ENCODE results near the gene TTC36.
"Not testable (repeated sequence)": the region's sequence is repeated elsewhere in the genome, so short reads cannot be mapped to it uniquely, and the experiment has no call there.

The TTC36 gene

DNA sequence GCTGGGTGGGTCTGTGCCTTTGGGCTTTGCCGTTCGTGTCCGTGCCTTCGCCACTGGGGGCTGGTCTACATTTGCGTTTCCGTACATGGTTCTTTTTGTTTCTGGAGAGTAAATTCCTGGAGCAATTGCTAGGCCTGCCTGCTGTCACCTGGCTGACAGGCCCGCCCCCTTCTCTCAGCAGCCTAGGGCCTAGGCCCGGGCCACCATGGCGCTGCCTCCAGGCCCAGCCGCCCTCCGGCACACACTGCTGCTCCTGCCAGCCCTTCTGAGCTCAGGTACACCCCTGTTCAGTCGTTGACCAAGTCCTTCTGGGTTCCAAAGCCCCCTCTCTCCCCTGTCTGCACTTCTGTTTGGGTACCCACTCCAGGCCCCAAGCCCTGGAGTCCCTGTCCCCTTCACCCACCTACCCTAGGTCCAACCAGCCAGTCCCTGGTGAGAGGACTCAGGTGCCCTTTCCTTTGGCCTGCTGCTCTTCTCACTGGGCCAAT lies 4.4 kb downstream of the TTC36 start:
- in situ Hi-C loops (cut with HindIII; ENCODE audit: low sequenced_read_pairs) = no loop called here

- in situ Hi-C loops (cut with HindIII; ENCODE audit: low sequenced_read_pairs) = no loop called here
Measured at GRCh38 chr11:118532091-118532490, 4.8 kb downstream of the TTC36 start.

DNA sequence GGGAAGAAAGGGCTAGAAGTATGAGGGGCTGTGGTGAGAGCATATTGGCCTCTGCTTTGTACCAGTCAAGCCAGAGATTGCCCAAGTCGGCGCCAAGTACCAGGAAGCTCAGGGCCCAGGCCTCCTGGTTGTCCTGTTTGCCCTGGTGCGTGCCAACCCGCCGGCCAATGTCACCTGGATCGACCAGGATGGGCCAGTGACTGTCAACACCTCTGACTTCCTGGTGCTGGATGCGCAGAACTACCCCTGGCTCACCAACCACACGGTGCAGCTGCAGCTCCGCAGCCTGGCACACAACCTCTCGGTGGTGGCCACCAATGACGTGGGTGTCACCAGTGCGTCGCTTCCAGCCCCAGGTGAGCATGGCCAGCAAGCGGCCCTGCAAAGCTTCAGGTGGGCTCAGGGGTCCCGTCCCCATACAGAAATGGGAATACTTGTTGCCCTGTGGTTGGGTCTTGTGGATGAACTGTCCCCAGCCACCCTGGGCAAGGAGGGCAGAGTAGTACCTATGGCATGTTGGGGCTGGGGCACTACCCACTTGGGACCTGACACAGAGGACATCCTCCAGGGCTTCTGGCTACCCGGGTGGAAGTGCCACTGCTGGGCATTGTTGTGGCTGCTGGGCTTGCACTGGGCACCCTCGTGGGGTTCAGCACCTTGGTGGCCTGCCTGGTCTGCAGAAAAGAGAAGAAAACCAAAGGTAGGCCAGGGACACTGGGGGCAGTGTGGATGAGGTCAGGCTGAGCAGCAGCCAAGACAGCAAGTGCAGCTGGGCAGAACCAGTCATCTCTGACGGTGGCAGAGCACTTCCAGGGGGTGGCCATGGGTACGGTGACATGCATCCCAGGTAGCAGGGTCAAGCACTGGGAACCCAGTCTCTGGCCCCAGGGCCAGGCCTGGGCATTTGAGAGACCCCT lies 5.8 kb downstream of the TTC36 start:
- in situ Hi-C loops (cut with HindIII; ENCODE audit: low sequenced_read_pairs) = no loop called here

- in situ Hi-C loops (cut with HindIII; ENCODE audit: low sequenced_read_pairs) = no loop called here
Measured at GRCh38 chr11:118533769-118534729, 6.8 kb downstream of the TTC36 start.

DNA sequence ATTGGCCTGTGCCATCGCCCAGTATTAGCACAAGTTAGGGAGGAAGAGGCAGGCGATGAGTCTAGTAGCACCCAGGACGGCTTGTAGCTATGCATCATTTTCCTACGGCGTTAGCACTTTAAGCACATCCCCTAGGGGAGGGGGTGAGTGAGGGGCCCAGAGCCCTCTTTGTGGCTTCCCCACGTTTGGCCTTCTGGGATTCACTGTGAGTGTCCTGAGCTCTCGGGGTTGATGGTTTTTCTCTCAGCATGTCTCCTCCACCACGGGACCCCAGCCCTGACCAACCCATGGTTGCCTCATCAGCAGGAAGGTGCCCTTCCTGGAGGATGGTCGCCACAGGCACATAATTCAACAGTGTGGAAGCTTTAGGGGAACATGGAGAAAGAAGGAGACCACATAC lies 8.0 kb downstream of the TTC36 start:
- in situ Hi-C loops (cut with HindIII; ENCODE audit: low sequenced_read_pairs) = no loop called here

GRCh38 chr11:118536726-118537125 lies 9.5 kb downstream of the TTC36 start:
- in situ Hi-C loops (cut with HindIII; ENCODE audit: low sequenced_read_pairs) = no loop called here

DNA sequence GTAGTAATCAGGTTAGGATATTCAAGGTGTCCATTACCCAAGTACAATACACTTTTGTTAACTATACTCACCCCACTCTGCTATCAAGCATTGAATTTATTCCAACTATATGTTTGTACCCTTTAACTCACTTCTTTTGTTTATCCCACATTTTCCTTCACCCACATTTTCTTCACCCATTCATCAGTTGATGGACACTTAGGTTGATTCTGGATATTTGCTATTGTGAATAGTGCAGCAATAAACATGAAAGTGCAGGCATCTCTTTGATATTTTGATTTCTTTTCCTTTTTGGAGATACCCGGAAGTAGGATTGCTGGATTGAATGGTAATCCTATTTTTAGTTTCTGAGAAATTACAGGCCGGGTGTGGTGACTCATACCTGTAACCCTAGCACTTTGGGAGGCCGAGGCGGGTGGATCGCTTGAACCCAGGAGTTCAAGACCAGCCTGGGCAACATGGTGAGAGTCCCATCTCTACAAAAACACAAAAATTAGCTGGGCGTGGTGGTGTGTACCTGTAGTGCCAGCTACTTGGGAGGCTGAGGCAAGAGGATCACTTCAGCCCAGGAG lies 10.2 kb downstream of the TTC36 start:
- in situ Hi-C loops (cut with HindIII; ENCODE audit: low sequenced_read_pairs) = no loop called here

DNA sequence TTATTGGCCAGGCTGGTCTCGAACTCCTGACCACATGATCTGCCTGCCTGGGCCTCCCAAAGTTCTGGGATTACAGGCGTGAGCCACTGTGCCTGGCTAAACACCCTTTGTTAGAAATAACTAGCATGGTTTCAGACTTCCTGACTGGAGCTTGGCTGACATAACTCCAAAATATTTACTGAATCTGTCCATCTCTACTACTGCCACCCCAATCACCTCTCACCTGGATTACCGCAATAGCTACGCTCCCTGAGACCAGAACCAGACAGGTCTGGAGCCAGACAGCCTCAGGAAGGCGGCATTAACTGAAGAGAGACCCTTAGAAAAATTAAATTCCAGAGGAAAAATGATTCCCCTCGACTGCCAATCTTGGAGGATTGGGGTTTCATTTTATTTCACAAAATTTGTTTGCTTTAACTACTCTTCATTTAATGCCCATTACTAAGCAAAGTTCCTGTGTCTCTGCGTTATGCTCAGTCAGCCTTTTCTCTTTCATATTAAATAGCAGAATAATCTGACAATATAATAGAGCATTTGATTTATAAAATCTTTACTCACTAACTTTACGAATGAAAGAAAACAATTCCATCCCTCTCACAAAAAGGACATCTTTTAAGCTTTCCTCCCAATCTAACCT lies 16.9 kb downstream of the TTC36 start:
- in situ Hi-C loops (cut with HindIII; ENCODE audit: low sequenced_read_pairs) = no loop called here

GRCh38 chr11:118544647-118545010 lies 17.4 kb downstream of the TTC36 start:
- in situ Hi-C loops (cut with HindIII; ENCODE audit: low sequenced_read_pairs) = no loop called here

DNA sequence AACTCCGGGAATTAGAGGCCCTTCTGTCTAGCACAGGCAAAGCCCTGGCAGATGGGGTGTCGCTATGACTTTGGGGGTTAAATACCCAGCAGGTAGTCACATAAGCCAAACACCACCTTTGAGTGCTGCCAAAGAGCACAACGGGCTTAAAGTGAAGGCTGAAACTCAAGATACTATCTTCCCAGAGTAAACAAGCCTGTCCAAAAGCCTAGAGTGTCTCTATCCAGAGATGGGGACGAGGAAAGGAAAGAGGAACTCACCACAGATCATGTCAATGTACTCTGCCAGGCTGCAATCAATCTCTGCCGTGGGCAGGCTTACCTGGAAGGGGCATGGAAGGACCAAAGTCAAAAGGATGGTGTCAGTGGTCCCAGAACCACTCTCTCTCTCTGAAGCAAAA lies 18.3 kb downstream of the TTC36 start:
- in situ Hi-C loops (cut with HindIII; ENCODE audit: low sequenced_read_pairs) = no loop called here

DNA sequence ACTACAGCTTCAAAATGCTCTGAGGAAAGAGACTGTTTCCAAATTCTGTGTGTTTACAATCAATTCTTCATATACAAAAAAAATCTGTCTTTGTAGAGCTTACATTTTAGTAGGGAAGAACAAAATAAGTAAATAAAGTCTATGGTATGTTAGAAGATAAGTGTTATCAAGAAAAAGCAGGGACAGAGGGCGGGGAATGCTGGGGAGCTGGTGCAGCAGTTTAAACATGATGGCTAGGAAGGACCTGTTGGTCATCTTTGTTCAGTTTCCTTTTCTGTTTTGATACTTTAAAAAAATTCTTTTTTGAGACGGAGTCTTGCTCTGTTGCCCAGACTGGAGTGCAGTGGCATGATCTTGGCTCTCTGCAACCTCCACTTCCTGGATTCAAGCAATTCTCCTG lies 19.9 kb downstream of the TTC36 start:
- in situ Hi-C loops (cut with HindIII; ENCODE audit: low sequenced_read_pairs) = no loop called here

DNA sequence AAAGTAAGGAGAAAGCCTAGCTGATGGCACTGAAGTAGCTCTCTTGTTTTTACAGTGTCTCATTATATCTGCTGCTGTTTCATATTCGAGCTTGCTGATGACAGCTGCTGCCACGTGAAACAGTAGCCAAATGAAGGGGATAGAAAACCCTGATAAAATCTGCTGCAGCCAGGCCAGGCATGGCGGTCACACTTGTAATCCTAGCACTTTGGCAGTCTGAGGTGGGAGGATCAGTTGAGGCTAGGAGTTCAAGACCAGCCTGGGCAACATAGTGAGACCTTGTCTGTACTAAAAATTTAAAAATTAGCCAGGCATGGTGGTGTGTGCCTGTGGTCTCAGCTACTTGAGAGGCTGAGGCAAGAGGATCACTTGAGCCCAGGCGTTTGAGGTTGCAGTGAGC lies 25.1 kb downstream of the TTC36 start:
- in situ Hi-C loops (cut with HindIII; ENCODE audit: low sequenced_read_pairs) = no loop called here

DNA sequence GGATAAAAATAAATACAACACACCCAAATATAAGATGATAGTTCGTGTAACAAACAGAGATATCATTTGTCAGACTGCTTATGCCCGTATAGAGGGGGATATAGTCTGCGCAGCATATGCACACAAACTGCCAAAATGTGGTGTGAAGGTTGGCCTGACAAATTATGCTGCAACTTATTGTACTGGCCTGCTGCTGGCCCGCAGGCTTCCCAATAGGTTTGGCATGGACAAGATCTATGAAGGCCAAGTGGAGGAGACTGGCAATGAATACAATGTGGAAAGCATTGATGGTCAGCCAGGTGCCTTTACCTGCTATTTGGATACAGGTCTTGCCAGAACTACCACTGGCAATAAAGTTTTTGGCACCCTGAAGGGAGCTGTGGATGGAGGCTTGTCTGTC lies 33.5 kb downstream of the TTC36 start:
- in situ Hi-C loops (cut with HindIII; ENCODE audit: low sequenced_read_pairs) = no loop called here

GRCh38 chr11:118565051-118565450 lies 37.8 kb downstream of the TTC36 start:
- in situ Hi-C loops (cut with HindIII; ENCODE audit: low sequenced_read_pairs) = no loop called here

DNA sequence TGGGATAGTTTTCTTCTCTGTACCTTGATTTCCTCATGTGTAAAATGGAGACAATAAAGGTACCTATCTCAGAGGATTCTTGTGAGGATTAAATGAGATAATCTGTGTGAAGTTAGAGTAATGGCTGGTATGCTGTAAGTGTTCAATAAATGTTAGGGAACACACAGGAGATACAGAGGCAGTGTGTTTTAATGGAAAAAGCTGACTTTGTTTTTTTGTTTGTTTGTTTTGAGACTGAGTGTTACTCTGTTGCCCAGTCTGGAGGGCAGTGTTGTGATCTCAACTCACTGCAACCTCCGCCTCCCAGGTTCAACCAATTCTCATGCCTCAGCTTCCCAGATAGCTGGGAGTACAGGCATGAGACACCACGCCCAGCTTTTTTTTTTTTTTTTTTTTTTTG lies 42.4 kb downstream of the TTC36 start:
- in situ Hi-C loops (cut with HindIII; ENCODE audit: low sequenced_read_pairs) = no loop called here

GRCh38 chr11:118570787-118571186 lies 43.5 kb downstream of the TTC36 start:
- in situ Hi-C loops (cut with HindIII; ENCODE audit: low sequenced_read_pairs) = no loop called here

- in situ Hi-C loops (cut with HindIII; ENCODE audit: low sequenced_read_pairs) = not testable (repeated sequence)
Measured at GRCh38 chr11:118571701-118572060, 44.4 kb downstream of the TTC36 start.

- in situ Hi-C loops (cut with HindIII; ENCODE audit: low sequenced_read_pairs) = no loop called here
Measured at GRCh38 chr11:118572061-118572980, 45.0 kb downstream of the TTC36 start, which contains the start of gene ARCN1. Gene ARCN1, plus strand, starts transcription at chr11:118572409. Its CDS starts 139 bp downstream, at chr11:118572548.

- in situ Hi-C loops (cut with HindIII; ENCODE audit: low sequenced_read_pairs) = no loop called here
Measured at GRCh38 chr11:118572981-118573550, 45.8 kb downstream of the TTC36 start.

All from endothelial cell of hepatic sinusoid (primary cell).